GM18909 (cell line): ENCODE measurements around the gene SPATA45.
"Not testable (repeated sequence)": the region's sequence is repeated elsewhere in the genome, so short reads cannot be mapped to it uniquely, and the experiment has no call there.

Source experiments
- ATAC-seq: cut with Tn5 transposase; IDR thresholded peaks from one replicate; pipeline ENCODE4 v1.9.1; 2021; ENCODE audit warnings: mild to moderate bottlenecking; ENCODE audit not compliant: unreplicated experiment, poor library complexity

SPATA45 gene

GRCh38 chr1:212847549-212847948, at the start of gene SPATA45:
Gene SPATA45 (minus strand): TSS chr1:212847649. CDS start chr1:212836149, 11,500 bp downstream.
- no peak for ATAC-seq

- ATAC-seq = no peak
Observed at GRCh38 chr1:212892108-212892507, 44.7 kb upstream of the SPATA45 start.

DNA sequence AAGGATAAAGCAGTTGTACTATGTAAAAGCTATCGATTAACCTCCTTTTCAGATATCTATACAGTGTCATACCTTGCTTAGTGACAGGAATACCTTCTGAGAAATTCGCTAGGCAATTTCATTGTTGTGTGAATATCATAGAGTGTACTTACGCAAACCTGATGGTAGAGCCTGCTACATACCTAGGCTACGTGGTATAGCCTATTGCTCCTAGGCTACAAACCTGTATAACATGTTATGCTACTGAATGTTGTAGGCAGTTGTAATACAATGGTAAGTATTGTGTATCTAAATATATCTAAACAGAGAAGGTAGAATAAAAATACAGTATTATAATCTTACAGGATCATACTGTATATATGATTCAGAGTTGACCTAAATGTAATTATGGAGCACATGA, 37.1 kb upstream of the SPATA45 start:
- no peak for ATAC-seq

GRCh38 chr1:212879947-212880690, 32.7 kb upstream of the SPATA45 start:
- no peak for ATAC-seq

DNA sequence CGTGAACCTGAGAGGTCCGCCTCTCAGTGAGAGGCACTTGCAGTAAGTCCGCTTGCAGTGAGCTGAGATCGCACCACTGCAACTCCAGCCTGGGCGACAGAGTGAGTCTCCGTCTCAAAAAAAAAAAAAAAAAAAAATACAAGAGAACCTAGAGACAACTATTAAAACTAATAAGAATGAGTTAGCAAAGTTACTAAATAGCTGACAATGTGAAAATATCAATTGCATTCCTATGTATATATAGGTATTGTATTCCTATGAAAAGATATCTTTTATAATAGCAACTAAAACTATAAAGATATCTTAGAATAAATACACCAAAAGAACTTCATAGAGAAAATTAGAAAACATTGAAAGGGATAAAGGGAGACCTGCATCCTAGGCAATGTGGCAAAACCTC, 31.0 kb upstream of the SPATA45 start:
- no peak for ATAC-seq

DNA sequence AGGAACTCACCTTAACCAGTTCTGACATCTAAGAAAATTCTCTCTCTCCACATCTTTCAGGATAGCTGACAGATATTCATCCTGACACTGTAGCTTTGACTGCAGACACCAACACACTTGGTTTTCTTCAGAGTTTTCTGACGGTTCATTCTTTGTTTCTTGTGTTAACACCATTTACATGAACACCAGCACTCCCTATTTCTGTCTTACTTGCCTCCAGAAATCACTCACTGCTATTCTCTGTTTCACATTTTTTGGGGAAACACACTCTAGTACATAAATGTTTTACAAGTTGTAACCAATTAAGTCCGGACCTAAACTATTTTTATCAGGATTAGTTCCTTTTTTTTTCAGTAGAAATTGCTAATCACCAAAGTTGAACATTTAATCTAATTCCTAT, 26.1 kb upstream of the SPATA45 start:
- no peak for ATAC-seq

DNA sequence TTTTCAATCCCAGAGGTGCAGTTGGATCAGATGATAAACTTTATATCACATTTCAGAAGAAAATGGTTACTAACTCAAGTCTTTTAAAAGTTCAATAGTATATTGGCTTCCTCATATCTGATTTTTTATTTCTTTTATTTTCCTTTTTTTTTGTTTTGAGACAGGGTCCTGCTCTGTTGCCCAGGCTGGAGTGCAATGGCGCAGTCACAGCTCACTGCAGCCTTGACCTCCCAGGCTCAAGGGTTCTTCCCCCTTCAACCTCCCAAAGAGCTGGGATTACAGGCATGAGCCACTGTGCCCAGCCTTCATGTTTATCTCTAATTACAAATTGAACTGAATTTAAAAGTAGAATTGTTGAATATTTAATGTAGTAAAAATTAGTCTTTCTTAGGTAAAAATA, 24.5 kb upstream of the SPATA45 start:
- ATAC-seq = no peak

- no peak for ATAC-seq
Observed at GRCh38 chr1:212867192-212867591, 19.7 kb upstream of the SPATA45 start.

GRCh38 chr1:212864201-212864600, 16.8 kb upstream of the SPATA45 start:
- no peak for ATAC-seq

- ATAC-seq = not testable (repeated sequence)
Observed at GRCh38 chr1:212863345-212863744, 15.9 kb upstream of the SPATA45 start.

GRCh38 chr1:212862111-212862690, 14.8 kb upstream of the SPATA45 start:
- ATAC-seq = no peak

DNA sequence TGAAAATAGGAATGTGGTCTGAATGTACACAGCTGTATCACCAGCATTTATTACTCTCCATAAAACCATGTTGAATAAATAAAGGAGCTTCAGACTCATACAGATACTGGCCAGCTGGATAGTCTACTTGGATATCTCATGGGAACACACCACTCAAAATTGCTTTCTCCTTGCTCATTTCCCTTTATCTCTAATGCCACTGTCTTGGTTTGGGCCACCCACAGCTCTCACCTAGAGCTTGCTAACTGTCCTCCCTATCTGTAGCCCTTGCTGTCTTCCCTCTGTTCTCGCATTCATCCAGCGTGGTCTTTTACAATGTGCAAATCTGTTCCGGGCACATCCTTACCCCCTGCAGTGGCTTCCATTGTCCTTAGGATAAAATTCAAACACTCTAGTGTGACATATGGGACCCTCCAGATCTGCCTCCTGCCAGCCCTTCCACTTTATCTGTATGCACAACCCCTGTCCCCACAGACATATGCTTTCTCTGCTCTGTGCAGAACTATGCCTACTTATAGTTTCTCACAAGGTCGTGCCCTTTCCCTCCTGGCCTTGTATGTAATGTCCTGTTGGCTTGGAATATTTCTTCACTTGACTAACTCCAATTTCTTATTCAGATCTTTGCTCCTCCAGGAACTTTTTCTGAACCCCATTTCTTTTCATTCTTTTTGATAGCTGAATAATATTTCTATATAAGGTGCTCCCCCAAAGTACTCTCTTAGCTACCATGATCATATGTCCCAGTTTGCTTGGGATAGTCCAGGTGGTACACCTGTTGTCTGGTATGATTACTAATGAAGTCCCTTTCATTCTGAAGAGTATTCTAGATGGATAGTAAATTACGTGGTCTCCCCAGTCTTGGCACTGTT, 13.5 kb upstream of the SPATA45 start:
- no peak for ATAC-seq

DNA sequence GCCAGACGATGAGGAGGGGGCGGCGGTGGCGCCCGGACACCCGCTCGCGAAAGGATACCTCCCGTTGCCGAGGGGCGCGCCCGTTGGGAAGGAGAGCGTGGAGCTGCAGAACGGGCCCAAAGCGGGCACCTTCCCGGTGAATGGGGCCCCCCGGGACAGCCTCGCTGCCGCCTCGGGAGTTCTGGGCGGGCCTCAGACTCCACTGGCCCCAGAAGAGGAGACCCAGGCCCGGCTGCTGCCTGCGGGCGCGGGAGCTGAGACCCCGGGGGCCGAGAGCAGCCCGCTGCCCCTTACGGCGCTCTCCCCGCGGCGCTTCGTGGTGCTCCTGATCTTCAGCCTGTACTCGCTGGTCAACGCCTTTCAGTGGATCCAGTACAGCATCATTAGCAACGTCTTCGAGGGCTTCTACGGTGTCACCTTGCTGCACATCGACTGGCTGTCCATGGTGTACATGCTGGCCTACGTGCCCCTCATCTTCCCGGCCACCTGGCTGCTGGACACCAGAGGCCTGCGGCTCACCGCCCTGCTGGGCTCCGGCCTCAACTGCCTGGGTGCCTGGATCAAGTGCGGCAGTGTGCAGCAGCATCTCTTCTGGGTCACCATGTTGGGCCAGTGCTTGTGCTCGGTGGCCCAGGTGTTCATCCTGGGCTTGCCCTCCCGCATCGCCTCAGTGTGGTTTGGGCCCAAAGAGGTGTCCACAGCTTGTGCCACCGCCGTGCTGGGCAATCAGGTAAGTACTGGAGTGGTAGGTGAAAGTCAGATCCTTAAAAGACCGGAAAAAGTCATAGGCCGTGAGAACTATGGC, 11.2 kb upstream of the SPATA45 start:
- peak; percentile 24 for ATAC-seq

DNA sequence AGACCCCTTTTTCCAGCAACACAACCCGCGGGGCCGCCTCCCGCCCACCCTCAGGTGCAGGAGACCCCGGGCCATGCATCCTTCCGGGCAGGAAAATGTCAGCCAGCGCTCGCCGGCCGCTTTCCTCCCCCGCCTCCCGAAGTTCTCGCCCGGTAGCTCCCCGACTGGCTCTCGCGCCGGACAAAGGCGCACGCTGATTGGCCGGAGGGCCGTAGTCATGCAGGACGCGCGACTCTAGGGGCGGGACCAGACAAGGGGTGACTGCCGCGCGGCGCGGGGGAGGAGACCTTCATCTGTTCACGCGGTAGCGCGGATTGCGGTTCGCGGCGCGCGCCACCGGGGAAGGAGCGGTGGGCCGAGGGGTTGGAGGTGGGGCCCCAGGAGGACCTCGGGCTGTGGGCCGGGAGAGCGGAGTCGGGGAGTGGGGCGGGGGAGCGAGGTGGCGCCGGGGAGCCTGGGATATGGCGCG, 10.6 kb upstream of the SPATA45 start, which contains the start of gene FLVCR1:
TSS of gene FLVCR1 (plus strand) at position 284 of the 469 bp plus-strand sequence. CDS start at position 462, 178 bp downstream.
- ATAC-seq = peak; percentile 98

GRCh38 chr1:212856755-212857154, 9.3 kb upstream of the SPATA45 start:
- no peak for ATAC-seq

DNA sequence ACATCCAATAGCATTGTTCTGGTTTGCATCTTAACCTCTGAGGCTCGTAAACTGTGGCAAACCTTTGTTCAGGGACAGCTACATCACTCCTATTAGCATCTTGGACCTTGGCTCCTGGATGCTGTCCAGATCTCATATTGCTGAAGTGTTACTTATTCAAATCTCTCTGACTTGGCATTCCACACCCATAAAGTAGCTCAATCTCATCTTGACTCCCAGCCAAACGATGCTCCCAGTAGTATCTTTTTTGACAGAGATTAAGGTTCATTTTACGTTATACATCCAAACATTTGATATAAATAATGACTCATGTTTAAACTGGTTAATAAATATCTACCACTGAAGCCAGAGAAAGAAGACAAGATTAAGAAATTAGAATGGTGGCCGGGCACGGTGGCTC, 6.2 kb upstream of the SPATA45 start:
- ATAC-seq = no peak

DNA sequence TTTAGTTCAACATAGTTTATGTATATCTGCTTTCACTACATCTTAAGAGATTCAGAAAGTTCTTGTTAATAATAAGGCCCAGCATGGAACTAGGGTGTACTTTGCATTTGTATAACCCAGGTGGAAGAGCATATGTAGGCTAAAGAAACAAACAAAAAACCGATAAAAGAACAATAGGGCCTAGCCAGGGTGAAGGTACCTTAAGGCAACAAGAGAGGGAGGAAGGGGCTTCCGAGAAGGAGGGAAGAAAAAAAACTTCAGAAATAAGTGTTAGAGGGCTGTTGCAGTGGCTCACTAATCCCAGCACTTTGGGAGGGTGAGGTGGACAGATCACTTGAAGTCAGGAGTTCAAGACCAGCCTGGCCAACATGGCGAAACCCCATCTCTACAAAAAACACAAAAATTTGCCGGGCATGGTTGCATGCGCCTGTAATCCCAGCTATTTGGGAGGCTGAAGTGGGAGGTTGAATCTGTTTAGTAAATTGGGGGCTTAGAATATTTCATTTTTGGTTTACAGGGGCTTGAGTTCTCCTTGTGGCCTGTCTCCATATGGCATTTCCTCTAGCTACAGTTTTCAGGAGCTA, 4.7 kb upstream of the SPATA45 start:
- ATAC-seq = no peak

- not testable (repeated sequence) for ATAC-seq
Observed at GRCh38 chr1:212844521-212844920, 2.9 kb downstream of the SPATA45 start.

- ATAC-seq = no peak
Observed at GRCh38 chr1:212838145-212838544, 9.3 kb downstream of the SPATA45 start.
